ENCODE measurements around the gene EPG5. TPM values are rescaled to one million over a fixed set of nuclear protein-coding genes. Genes with fewer than 3 reads are reported as not detected.

EPG5 gene
- total RNA-seq, 1 experiment from 2014 or later = 5.2 TPM

DNA sequence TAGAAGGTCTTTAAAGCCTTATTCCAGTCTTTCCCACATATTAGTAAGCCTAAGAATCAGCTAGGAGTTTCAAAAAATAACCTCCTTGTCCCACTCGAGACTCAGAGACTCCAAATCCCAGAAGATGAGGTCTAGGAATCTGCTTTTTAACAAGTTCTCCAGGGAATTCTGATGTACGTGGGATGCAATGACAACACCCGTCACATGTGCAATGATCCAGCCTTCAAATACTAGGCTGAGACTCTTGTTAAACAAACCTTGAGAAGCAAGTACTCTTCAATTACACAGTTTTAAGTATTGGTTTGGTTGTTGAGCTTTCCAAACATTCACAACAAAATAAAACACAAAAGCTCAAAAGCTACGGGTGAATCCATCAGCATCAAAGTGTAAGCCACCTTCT is 53.9 kb downstream of the EPG5 start:
- DNase-seq = no peak
- H3K27me3 ChIP-seq (ENCODE audit: control insufficient read depth, insufficient read depth, low read length) = no peaks in the 10 kb centered on the region
- H3K36me3 ChIP-seq (replicated peaks; ENCODE audit: control insufficient read depth, insufficient read depth, low read length) = peaks cover 15% of the 10 kb centered on the region
- no peak overlapping the region for H3K4me3 ChIP-seq (ENCODE audit: insufficient read depth, low read depth, low read length)

DNA sequence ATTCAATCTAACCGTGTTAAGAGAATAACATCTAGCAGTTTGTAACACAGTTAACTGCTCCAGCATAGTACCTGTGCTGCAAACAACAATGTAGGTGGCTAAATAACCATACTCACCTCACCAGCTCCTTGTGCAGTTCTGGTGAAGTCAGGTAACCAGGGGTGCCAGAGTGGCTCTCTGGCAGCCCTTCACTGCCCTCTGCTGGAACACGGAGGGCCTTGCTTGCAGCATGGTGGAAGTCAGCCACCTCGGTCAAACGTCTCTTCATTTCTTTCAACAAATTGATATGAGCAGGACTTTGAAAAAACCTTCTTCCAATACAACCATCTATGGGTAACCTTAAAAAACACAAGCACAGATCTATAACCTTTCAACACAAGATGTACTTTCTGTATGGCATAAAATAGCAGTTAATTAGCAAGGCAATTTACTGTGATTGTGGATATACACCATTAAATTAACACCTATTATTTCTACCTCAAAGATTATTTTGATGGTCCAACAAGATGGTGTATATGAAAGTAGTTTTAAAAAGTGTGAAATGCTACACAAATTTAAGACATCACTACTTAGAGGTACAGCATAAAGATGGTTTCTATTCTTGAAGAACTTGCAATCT is 56.6 kb downstream of the EPG5 start:
- no peak overlapping the region for H3K4me3 ChIP-seq (ENCODE audit: insufficient read depth, low read depth, low read length)
- peak; percentile 81 for DNase-seq
- no peaks in the 10 kb centered on the region for H3K27me3 ChIP-seq (ENCODE audit: control insufficient read depth, insufficient read depth, low read length)
- peaks cover 10% of the 10 kb centered on the region for H3K36me3 ChIP-seq (replicated peaks; ENCODE audit: control insufficient read depth, insufficient read depth, low read length)

DNA sequence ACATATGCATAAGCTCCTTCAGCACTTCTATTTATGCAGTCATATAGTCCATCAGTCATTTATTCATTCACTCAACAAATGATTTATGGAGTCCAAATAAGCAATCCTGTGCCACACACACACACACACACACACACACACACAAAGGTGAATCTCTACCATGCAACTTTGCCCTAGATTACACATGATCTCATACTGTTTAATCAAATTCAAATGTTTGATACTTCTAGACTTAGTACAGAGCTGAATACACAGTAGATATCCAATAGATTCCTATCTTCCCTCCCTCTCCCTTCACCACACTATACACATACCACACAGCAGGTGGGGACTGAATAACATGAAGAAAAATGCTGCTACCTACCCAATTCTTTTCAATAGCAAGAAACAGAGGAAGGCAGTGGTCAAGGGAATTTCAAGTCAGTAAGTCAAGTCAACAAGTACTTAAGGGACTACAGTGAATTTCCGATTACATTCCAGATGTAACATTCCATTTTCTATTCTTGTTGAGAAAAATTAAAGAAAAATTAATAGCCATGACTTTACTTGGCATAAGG is 65.4 kb downstream of the EPG5 start:
- H3K36me3 ChIP-seq (replicated peaks; ENCODE audit: control insufficient read depth, insufficient read depth, low read length) = peaks cover 7% of the 10 kb centered on the region
- no peaks in the 10 kb centered on the region for H3K27me3 ChIP-seq (ENCODE audit: control insufficient read depth, insufficient read depth, low read length)
- no peak overlapping the region for H3K4me3 ChIP-seq (ENCODE audit: insufficient read depth, low read depth, low read length)
- DNase-seq = no peak

DNA sequence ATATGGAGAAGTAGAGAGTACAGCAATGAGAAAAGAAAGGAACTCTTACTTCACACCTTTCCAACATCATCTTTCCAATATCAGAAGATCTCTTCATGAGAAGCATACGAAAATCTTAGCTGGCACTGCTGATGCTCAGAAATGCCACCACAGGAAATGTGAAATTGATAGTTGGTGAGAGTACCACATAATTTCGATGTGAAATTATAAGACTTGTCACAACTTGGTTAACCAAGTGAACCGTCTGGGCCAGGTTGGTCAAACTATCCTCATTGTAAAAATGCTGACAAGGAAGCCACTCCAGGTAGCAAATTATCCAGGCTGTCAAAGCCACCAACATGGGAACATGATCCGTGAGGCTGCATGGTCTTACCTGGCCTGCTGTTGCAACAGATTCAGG is 66.5 kb downstream of the EPG5 start:
- DNase-seq = no peak
- peaks cover 7% of the 10 kb centered on the region for H3K36me3 ChIP-seq (replicated peaks; ENCODE audit: control insufficient read depth, insufficient read depth, low read length)
- H3K4me3 ChIP-seq (ENCODE audit: insufficient read depth, low read depth, low read length) = no peak overlapping the region

DNA sequence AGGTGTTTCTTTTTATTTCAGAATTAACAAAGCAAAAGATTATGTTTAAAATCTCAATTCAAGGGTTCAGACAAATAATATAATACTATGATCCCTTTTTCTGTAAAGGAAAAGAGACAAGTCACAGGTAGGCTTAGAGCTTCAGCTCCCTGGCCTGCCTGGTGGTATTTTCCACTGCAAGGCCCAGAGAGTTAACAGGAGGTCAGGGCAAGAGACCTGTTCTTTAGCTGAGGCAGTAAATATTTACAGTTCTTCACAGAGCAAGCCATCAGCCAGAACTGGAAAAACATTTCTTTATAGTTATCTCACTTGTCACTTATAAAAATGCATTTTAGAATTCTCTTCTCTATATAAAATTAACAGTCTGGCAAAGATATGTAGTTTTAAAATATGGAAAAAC is 70.1 kb downstream of the EPG5 start:
- H3K4me3 ChIP-seq (ENCODE audit: insufficient read depth, low read depth, low read length) = no peak overlapping the region
- DNase-seq = no peak
- peaks cover 7% of the 10 kb centered on the region for H3K36me3 ChIP-seq (replicated peaks; ENCODE audit: control insufficient read depth, insufficient read depth, low read length)
- no peaks in the 10 kb centered on the region for H3K27me3 ChIP-seq (ENCODE audit: control insufficient read depth, insufficient read depth, low read length)

More for the DNA sequence above, 66.5 kb downstream of the EPG5 start:
- H3K27me3 ChIP-seq (ENCODE audit: control insufficient read depth, insufficient read depth, low read length) = no peaks in the 10 kb centered on the region

GRCh38 chr18:45896452-45896851 is 70.7 kb downstream of the EPG5 start:
- no peaks in the 10 kb centered on the region for H3K27me3 ChIP-seq (ENCODE audit: control insufficient read depth, insufficient read depth, low read length)
- H3K4me3 ChIP-seq (ENCODE audit: insufficient read depth, low read depth, low read length) = no peak overlapping the region
- no peak for DNase-seq
- H3K36me3 ChIP-seq (replicated peaks; ENCODE audit: control insufficient read depth, insufficient read depth, low read length) = peaks cover 7% of the 10 kb centered on the region

- Histone ChIP-seq H3K27me3 (ENCODE audit: control insufficient read depth, insufficient read depth, low read length) (no peaks in the 10 kb centered on the region), H3K4me3 (ENCODE audit: insufficient read depth, low read depth, low read length) (no peak overlapping the region), H3K36me3 (replicated peaks; ENCODE audit: control insufficient read depth, insufficient read depth, low read length) (peaks cover 3% of the 10 kb centered on the region)
- no peak for DNase-seq
Measured at GRCh38 chr18:45895339-45895738, 71.8 kb downstream of the EPG5 start.

DNA sequence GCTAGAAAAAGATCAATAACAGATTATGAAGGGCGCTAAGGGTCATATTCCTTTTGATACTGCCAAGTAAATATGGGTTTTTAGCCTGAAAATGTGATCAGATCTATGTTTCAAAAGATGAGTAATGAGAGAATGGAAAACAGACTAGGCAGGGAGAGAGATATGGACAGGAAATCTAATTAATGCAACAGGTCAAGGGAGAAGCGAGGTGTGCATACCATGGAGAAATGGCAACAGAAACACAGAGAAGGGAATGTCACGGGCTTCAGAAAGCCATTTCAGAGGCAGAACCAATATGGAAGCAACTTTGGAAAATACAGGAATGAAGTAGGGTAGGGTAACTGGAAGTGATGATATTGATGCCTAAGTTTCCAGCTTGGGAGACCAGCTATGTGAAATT is 72.3 kb downstream of the EPG5 start:
- no peak for DNase-seq
- H3K27me3 ChIP-seq (ENCODE audit: control insufficient read depth, insufficient read depth, low read length) = no peaks in the 10 kb centered on the region
- H3K4me3 ChIP-seq (ENCODE audit: insufficient read depth, low read depth, low read length) = no peak overlapping the region
- peaks cover 3% of the 10 kb centered on the region for H3K36me3 ChIP-seq (replicated peaks; ENCODE audit: control insufficient read depth, insufficient read depth, low read length)

- no peak for DNase-seq
- H3K36me3 ChIP-seq (replicated peaks; ENCODE audit: control insufficient read depth, insufficient read depth, low read length) = no peaks in the 10 kb centered on the region; the same call in 1 of the 2 replicates
- H3K4me3 ChIP-seq (ENCODE audit: insufficient read depth, low read depth, low read length) = no peak overlapping the region
- H3K27me3 ChIP-seq (ENCODE audit: control insufficient read depth, insufficient read depth, low read length) = no peaks in the 10 kb centered on the region
Measured at GRCh38 chr18:45891806-45892205, 75.3 kb downstream of the EPG5 start.

- no peak for DNase-seq
- no peak overlapping the region for H3K4me3 ChIP-seq (ENCODE audit: insufficient read depth, low read depth, low read length)
- no peaks in the 10 kb centered on the region; the same call in 1 of the 2 replicates for H3K36me3 ChIP-seq (replicated peaks; ENCODE audit: control insufficient read depth, insufficient read depth, low read length)
- no peaks in the 10 kb centered on the region for H3K27me3 ChIP-seq (ENCODE audit: control insufficient read depth, insufficient read depth, low read length)
Measured at GRCh38 chr18:45890606-45891005, 76.5 kb downstream of the EPG5 start.

DNA sequence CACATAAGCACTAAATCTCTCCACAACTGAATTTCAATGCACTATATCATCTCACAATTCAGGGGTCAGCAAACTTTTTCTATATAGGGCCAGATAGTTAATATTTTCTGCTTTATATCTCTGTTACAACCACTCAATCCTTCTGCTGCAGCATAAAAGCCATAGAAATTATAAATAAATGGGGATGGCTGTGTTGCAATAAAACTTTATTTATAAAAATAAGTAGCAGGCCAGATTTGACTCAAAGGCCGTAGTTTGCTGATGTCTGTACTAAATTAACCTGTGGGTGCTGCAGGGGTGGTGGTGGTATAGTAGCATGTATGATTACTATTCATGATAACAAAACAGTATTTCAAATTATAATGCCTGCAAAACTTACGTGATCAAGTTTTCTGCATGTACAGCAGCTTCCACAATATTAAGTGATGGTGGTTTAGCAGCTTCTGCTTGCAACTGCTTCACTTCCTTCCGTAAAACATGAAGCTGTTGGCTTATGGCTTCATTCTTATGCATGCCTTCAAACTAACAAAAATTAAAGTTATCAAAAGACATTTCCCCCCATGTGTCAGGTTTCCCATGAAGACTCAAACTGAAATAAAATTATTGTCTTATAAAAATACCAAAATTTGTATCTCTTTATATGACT is 77.6 kb downstream of the EPG5 start:
- Histone ChIP-seq H3K27me3 (ENCODE audit: control insufficient read depth, insufficient read depth, low read length) (no peaks in the 10 kb centered on the region), H3K4me3 (ENCODE audit: insufficient read depth, low read depth, low read length) (no peak overlapping the region), H3K36me3 (replicated peaks; ENCODE audit: control insufficient read depth, insufficient read depth, low read length) (no peaks in the 10 kb centered on the region; the same call in 1 of the 2 replicates)
- no peak for DNase-seq

- Histone ChIP-seq H3K27me3 (ENCODE audit: control insufficient read depth, insufficient read depth, low read length) (no peaks in the 10 kb centered on the region), H3K4me3 (ENCODE audit: insufficient read depth, low read depth, low read length) (no peak overlapping the region), H3K36me3 (replicated peaks; ENCODE audit: control insufficient read depth, insufficient read depth, low read length) (no peaks in the 10 kb centered on the region; the same call in 1 of the 2 replicates)
- no peak for DNase-seq
Measured at GRCh38 chr18:45887585-45887984, 79.5 kb downstream of the EPG5 start.

- H3K4me3 ChIP-seq (ENCODE audit: insufficient read depth, low read depth, low read length) = no peak overlapping the region
- H3K36me3 ChIP-seq (replicated peaks; ENCODE audit: control insufficient read depth, insufficient read depth, low read length) = no peaks in the 10 kb centered on the region; the same call in 1 of the 2 replicates
- no peaks in the 10 kb centered on the region for H3K27me3 ChIP-seq (ENCODE audit: control insufficient read depth, insufficient read depth, low read length)
- no peak for DNase-seq
Measured at GRCh38 chr18:45880876-45881558, 86.1 kb downstream of the EPG5 start.

DNA sequence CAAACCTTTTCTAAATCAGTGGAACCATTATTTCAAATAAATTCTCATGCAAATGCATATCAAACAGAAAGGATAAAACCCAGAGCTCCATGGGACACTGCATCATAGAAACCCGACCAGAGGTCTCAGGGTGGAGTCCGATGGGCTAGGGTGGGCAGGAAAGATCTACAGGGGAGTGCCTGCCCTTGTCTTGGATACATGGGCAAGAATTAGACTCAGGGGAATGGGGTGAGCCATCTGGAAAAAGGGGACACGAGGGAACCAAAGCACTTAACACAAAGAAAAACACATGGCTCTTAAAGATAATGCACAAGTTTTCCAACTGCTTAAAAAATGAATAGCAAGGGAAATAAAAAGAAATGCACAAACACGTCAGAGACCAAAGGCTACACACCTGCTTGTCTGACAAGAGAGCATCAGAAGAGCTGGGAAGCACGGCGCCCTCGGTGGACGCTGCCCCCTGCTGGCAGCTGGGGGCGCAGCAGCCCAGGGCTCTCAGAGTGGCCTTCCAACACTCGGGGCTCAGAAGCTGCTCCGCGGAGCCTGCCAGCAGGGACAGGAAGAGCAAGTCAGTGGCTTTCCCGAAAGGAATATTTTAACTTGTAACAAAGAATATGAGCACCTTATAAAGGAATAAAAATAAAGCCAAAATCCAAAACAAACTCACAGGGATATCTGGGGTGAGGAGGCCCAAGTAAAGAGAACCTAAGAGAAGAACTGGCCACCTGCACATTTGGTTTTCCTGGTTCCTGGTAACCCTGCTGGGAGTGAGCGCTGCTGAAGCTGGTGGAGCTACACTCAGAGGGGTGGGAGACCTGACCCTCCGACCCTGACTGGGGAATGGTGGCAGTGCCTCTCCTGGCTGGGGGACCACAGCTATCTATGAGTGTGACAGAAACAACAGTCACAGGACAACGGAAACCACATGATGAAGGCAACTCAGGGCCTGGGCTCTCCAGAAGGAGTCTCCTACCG is 87.2 kb downstream of the EPG5 start:
- Histone ChIP-seq H3K27me3 (ENCODE audit: control insufficient read depth, insufficient read depth, low read length) (no peaks in the 10 kb centered on the region), H3K4me3 (ENCODE audit: insufficient read depth, low read depth, low read length) (no peak overlapping the region), H3K36me3 (replicated peaks; ENCODE audit: control insufficient read depth, insufficient read depth, low read length) (no peaks in the 10 kb centered on the region; the same call in none of the 2 replicates)
- DNase-seq = peak; percentile 84
